ENCODE measurements around the gene TUBD1. TPM values are rescaled to one million over a fixed set of nuclear protein-coding genes. Genes with fewer than 3 reads are reported as not detected.

Gene TUBD1
- total and polyA plus RNA-seq, 2 of the 13 experiments (the other 11 are each of a cell fraction or from before 2014, with no cell fraction given): 18.2 to 25.9 TPM

GRCh38 chr17:59839651-59840328 lies 53.0 kb downstream of the TUBD1 start (continued):
- TF ChIP-seq SRSF4 (IDR thresholded peaks at IDR 0.05; ENCODE audit: low read depth, low read length, poor library complexity, severe bottlenecking) (peak; percentile 69), ARID5B (CRISPR knock-in tag; IDR thresholded peaks at IDR 0.05) (no peak), ZMYM2 (CRISPR knock-in tag; IDR thresholded peaks at IDR 0.05) (no peak), ZNF407 (CRISPR knock-in tag; IDR thresholded peaks at IDR 0.05; ENCODE audit: not compliant biosample characterization) (no peak), MTA1 (CRISPR knock-in tag; IDR thresholded peaks at IDR 0.05; ENCODE audit: borderline replicate concordance) (no peak), PRDM15 (CRISPR knock-in tag; IDR thresholded peaks at IDR 0.05) (0 out of 2 replicates have a peak, but pooled peaks have one; percentile 13), ATRX (CRISPR knock-in tag; IDR thresholded peaks at IDR 0.05; ENCODE audit: borderline replicate concordance) (no peak), PRDM4 (CRISPR knock-in tag; IDR thresholded peaks at IDR 0.05; ENCODE audit: borderline replicate concordance) (no peak)
